ENCODE results near the gene ATP6V1B1.

DNA sequence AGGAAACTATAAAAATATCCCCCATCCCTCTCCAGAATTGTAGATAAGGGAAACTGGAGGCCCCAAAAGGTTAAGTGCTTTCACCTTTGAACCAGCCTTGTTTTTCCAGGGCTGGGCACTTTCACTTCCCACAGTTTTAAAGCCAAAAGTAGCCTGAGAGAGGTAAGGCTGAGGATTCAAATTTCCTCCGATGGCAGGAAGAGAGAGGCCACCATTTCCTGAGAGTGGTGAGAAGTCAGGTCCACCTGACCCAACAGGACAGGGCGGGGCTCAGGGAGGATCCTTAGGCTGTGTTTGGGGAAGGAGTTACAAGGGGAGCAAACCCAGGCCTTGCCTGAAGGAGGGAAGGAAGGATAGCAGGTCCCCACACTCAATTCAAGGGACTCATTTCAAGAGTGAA is 63.7 kb downstream of the ATP6V1B1 start:
- TF ChIP-seq POLR2A (IDR thresholded peaks at IDR 0.05), result no peak
- TF ChIP-seq, protein P1, sequence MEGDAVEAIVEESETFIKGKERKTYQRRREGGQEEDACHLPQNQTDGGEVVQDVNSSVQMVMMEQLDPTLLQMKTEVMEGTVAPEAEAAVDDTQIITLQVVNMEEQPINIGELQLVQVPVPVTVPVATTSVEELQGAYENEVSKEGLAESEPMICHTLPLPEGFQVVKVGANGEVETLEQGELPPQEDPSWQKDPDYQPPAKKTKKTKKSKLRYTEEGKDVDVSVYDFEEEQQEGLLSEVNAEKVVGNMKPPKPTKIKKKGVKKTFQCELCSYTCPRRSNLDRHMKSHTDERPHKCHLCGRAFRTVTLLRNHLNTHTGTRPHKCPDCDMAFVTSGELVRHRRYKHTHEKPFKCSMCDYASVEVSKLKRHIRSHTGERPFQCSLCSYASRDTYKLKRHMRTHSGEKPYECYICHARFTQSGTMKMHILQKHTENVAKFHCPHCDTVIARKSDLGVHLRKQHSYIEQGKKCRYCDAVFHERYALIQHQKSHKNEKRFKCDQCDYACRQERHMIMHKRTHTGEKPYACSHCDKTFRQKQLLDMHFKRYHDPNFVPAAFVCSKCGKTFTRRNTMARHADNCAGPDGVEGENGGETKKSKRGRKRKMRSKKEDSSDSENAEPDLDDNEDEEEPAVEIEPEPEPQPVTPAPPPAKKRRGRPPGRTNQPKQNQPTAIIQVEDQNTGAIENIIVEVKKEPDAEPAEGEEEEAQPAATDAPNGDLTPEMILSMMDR (IDR thresholded peaks at IDR 0.05), result no peak
